Measurements from ENCODE around the gene RGPD6.
"Not testable (repeated sequence)": the region's sequence is repeated elsewhere in the genome, so short reads cannot be mapped to it uniquely, and the experiment has no call there.

Gene RGPD6

GRCh38 chr2:110465312-110465711, 111.7 kb downstream of the RGPD6 start:
- DNase-seq; H3K4me3 Mint-ChIP-seq; ATAC-seq; H3K36me3 Mint-ChIP-seq (ENCODE audit: low read depth); H3K27me3 Mint-ChIP-seq; H3K27ac Mint-ChIP-seq; H3K4me1 Mint-ChIP-seq; H3K9me3 Mint-ChIP-seq: not testable (repeated sequence)
